MCF 10A (cell line): ENCODE measurements around the gene TREML2. TPM values are rescaled to one million over a fixed set of nuclear protein-coding genes. Genes with fewer than 3 reads are reported as not detected.
A peak's percentile ranks its signal among the peaks of the same experiment; 100 is the strongest.
"Not testable (repeated sequence)": the region's sequence is repeated elsewhere in the genome, so short reads cannot be mapped to it uniquely, and the experiment has no call there.

Source experiments
- Bru-seq: library from RNA; stranded (reverse); fragments of 400-500 nt; gene quantifications from one replicate; lab custom pipeline; 2021; lab: Mats Ljungman, UMichigan
- BruChase-seq, 2 experiments: library from RNA; stranded (reverse); fragments of 400-500 nt; gene quantifications; one replicate each; lab custom pipeline; 2021; lab: Mats Ljungman, UMichigan
- BruUV-seq: library from RNA; stranded (reverse); fragments of 400-500 nt; replicated peaks from 2 replicates; lab custom pipeline; 2021; lab: Mats Ljungman, UMichigan
- CTCF ChIA-PET: fragments of 300-600 bp; sonication (Branson Sonifier 250); formaldehyde crosslinking; extraction: SDS; loops from one replicate; lab custom pipeline; 2021; ENCODE audit warnings: antibody characterized with exemption, inconsistent platforms; lab: Yijun Ruan, JAX
- POLR2A ChIA-PET: fragments of 300-600, 350-650 bp; sonication (Branson Sonifier 250); formaldehyde crosslinking; extraction: SDS; loops from one replicate; lab custom pipeline; 2020; ENCODE audit warnings: antibody characterized with exemption, inconsistent platforms; lab: Yijun Ruan, JAX
- DNase-seq: peaks from one replicate; pipeline ENCODE4 v3.0.0-alpha.2; 2018; ENCODE audit not compliant: unreplicated experiment
- H3K27ac Mint-ChIP-seq: one replicate; pipeline ENCODE4 v1.8.0; 2022; ENCODE audit warnings: mild to moderate bottlenecking, low read depth, mixed read lengths; ENCODE audit not compliant: unreplicated experiment
- H3K27me3 Mint-ChIP-seq: one replicate; pipeline ENCODE4 v1.8.0; 2022; ENCODE audit warnings: mixed read lengths; ENCODE audit not compliant: insufficient read depth, unreplicated experiment
- H3K36me3 Mint-ChIP-seq: one replicate; pipeline ENCODE4 v1.8.0; 2022; ENCODE audit warnings: mild to moderate bottlenecking, moderate library complexity, mixed read lengths; ENCODE audit not compliant: insufficient read depth, unreplicated experiment
- H3K4me1 Mint-ChIP-seq: one replicate; pipeline ENCODE4 v1.8.0; 2022; ENCODE audit warnings: mixed read lengths; ENCODE audit not compliant: insufficient read depth, unreplicated experiment
- H3K4me3 Mint-ChIP-seq: one replicate; pipeline ENCODE4 v1.8.0; 2022; ENCODE audit warnings: mild to moderate bottlenecking, moderate library complexity, mixed read lengths; ENCODE audit not compliant: unreplicated experiment
- H3K9me3 Mint-ChIP-seq: one replicate; pipeline ENCODE4 v1.8.0; 2022; ENCODE audit warnings: mixed read lengths; ENCODE audit not compliant: unreplicated experiment
- CTCF ChIP-seq: fragments of 200-600 bp; IDR thresholded peaks from one replicate; pipeline ENCODE4 v1.8.0; 2022; ENCODE audit warnings: antibody characterized with exemption, mild to moderate bottlenecking; ENCODE audit not compliant: unreplicated experiment
- intact Hi-C: fragments of 100-400 bp; cut with micrococcal nuclease; formaldehyde crosslinking; loops from 2 replicates; pipeline ENCODE4 v1.14.1; 2022
- long read RNA-seq: library from polyadenylated mRNA; stranded (forward); transcript quantifications from one replicate; pipeline ENCODE4 v2.0.0, GENCODE V29; 2022
- total RNA-seq: library from RNA; stranded (reverse); gene quantifications from 2 replicates; pipeline ENCODE4 v1.2.3, GENCODE V29; 2022

Gene TREML2, protein sequence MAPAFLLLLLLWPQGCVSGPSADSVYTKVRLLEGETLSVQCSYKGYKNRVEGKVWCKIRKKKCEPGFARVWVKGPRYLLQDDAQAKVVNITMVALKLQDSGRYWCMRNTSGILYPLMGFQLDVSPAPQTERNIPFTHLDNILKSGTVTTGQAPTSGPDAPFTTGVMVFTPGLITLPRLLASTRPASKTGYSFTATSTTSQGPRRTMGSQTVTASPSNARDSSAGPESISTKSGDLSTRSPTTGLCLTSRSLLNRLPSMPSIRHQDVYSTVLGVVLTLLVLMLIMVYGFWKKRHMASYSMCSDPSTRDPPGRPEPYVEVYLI
- total RNA-seq (not detected in 2 replicates), Bru-seq, nascent RNA (not detected), BruChase-seq, experiment 1, labeled RNA remaining after a 6-hour chase (percentile 7 among the genes with signal in this experiment), BruChase-seq, experiment 2, labeled RNA remaining after a 2-hour chase (percentile 7 among the genes with signal in this experiment)
- long read RNA-seq: 0 reads

DNA sequence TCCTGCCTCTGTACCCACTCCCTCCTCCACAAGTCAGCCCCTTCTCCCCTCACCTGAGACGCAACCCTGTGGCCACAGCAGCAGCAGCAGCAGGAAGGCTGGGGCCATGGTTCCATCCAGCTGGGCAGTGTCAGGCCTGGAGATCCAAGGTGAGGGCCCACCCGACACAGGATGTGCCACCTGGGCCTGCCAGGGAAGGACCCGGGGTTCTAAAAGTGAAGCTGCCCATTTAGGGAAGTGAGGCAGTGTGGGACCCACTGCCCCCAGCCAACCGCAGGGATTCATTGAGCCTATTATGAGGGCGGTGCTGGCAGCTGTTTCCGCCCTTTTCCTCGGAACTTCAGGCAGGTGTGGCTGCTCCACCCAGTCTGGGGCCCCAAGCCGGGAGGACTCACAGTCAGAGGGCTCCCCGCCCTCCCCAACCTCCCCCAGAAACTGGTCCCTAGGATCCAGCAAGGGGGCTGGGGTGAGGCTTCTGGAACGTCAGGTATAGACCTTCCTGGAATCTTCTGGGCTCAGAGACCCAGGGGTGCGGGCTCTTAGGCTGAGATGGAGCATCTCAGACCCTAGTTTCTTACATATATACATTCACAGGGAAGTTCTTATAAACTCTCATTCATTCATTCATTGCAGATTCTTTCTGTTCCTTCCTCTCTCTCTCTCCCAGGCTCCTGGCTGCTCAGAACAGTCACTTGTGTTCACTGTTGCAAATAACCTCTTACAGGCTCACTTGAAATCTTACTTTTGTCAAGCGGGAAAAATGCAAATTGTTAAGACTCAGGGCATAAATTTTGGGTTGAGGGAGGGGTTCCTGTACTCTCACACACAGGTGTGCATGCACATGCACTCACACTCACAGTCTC, at the start of gene TREML2:
TSS of gene TREML2 (minus strand) at position 249 of the 863 bp plus-strand sequence. CDS start at position 108, 141 bp downstream.
- intact Hi-C loops: no loop called here
- Mint-ChIP-seq H3K27me3 (peaks cover 45% of the 10 kb centered on the region), H3K36me3 (no peaks in the 10 kb centered on the region), H3K4me1 (no peaks in the 10 kb centered on the region), H3K9me3 (no peaks in the 10 kb centered on the region), H3K27ac (no peak within 1 kb of the TSS), H3K4me3 (no peak within 1 kb of the TSS)
- no peak for DNase-seq
- ChIA-PET POLR2A (no interaction called here), CTCF (interaction anchor here (1.3 kb wide), 1 partner anchor 19 kb away, joined by 3 read pairs; no protein-coding TSS in a partner anchor)
- no peak for TF ChIP-seq CTCF
- no TSS peak for BruUV-seq

DNA sequence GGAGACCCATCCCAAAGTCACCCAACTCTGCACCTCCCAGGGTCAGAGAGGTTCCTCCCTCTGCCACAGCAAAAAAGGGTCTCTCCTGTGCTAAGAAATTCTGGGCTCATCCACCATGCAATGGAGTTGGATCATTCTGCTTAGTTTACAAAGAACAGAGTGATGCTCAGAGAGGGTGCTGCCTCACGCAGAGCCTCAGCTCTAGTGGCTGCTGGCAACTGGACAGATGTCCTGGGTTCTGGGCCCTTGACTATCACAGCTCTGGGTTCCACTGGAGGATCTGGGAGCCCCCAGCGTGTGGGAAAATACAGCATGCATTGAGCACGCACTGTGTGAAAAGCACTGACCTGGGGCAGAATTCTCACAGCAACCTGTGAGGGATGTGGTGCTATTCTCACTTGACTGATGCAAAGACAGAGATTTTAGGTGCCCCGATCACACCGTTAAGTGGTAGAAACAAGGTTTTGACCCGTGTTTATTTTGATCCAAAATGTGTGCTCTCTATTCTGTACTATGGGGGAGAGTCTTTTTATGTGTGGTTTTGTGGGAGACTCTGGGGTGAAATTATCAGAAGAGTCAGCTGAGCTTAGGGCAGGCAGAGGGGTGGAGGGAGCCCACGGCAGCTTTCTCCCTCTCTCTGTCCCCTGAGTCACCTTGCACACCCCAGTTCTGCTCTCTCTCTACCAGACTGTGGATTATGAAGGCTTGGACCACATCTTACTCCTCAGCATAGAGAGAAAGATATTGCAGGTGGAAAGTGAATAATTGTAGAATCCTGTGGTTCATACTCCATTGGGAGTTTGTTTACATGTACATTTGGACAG, 47.1 kb upstream of the TREML2 start:
- no peak overlapping the region for H3K4me3 Mint-ChIP-seq
- peaks cover 47% of the 10 kb centered on the region for H3K27me3 Mint-ChIP-seq
- no peak overlapping the region for H3K27ac Mint-ChIP-seq
- CTCF ChIA-PET: no interaction called here
- POLR2A ChIA-PET: no interaction called here
- no peaks in the 10 kb centered on the region for H3K4me1 Mint-ChIP-seq
- intact Hi-C loops: no loop called here
- H3K36me3 Mint-ChIP-seq: peaks cover 4% of the 10 kb centered on the region
- no TSS peak for BruUV-seq
- H3K9me3 Mint-ChIP-seq: no peaks in the 10 kb centered on the region
- no peak for DNase-seq
- TF ChIP-seq CTCF: no peak

DNA sequence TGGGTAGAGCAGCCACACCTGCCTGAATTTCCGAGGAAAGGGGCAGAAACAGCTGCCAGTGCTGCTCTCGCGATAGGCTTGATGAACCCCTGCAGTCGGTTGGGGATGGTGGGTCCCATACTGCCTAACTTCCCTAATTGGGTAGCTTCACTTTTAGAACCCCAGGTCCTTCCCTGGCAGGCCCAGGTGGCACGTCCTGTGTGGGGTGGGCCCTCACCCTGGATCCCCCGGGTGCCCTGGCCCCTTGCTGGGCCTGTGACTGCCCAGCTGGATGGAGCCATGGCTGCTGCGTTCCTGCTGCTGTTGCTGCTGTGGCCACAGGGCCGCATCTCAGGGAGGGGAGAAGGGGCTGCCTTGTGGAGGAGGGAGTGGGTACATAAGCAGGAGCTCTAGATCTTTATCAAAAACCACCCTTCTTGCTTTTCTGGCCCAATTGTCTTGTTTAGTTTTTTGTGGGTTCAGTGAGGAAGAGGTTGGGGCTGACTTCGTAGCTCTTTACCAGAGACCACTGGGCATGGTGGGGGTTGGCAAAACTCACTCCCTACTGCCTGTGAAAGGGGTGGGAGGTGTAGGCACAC, 46.4 kb upstream of the TREML2 start:
- no peaks in the 10 kb centered on the region for H3K9me3 Mint-ChIP-seq
- CTCF ChIA-PET: no interaction called here
- H3K4me1 Mint-ChIP-seq: no peaks in the 10 kb centered on the region
- BruUV-seq: no TSS peak
- peaks cover 47% of the 10 kb centered on the region for H3K27me3 Mint-ChIP-seq
- no peak overlapping the region for H3K4me3 Mint-ChIP-seq
- intact Hi-C loops: no loop called here
- H3K27ac Mint-ChIP-seq: no peak overlapping the region
- POLR2A ChIA-PET: no interaction called here
- DNase-seq: no peak
- TF ChIP-seq CTCF: no peak
- H3K36me3 Mint-ChIP-seq: peaks cover 4% of the 10 kb centered on the region

DNA sequence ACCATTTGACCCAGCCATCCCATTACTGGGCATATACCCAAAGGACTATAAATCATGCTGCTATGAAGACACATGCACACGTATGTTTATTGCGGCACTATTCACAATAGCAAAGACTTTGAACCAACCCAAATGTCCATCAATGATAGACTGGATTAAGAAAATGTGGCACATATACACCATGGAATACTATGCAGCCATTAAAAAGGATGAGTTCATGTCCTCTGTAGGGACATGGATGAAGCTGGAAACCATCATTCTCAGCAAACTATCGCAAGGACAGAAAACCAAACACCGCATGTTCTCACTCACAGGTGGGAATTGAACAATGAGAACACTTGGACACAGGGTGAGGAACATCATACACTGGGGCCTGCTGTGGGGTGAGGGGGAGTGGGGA, 45.6 kb upstream of the TREML2 start:
- POLR2A ChIA-PET, H3K27ac Mint-ChIP-seq, CTCF ChIA-PET, H3K9me3 Mint-ChIP-seq, H3K4me1 Mint-ChIP-seq, BruUV-seq, DNase-seq, H3K36me3 Mint-ChIP-seq, intact Hi-C loops, H3K4me3 Mint-ChIP-seq: not testable (repeated sequence)
- peaks cover 47% of the 10 kb centered on the region for H3K27me3 Mint-ChIP-seq
